Neural progenitor cell (in vitro differentiated cells): ENCODE data around the gene KANK2.

Experiments
- CTCF ChIP-seq: fragments of 200-600 bp; sonication (generic); IDR thresholded peaks from 2 replicates; pipeline ENCODE4 v1.5.1; 2017; ENCODE audit warnings: antibody characterized with exemption, mild to moderate bottlenecking
- EZH2 ChIP-seq: fragments of 200-600 bp; sonication (generic); IDR thresholded peaks from 2 replicates; pipeline ENCODE4 v1.6.1; 2017; ENCODE audit warnings: antibody characterized with exemption, mild to moderate bottlenecking, moderate library complexity

- TF ChIP-seq CTCF (no peak), EZH2 (no peak)
Observed at GRCh38 chr19:11141937-11142527, 55.3 kb downstream of the KANK2 start.
